Brain microvascular endothelial cell (primary cell): Measurements from ENCODE around the gene SUGP1.
A peak's percentile ranks its signal among the peaks of the same experiment; 100 is the strongest.

Experiments used
- DNase-seq: peaks from one replicate; pipeline ENCODE4 v3.0.0-alpha.2; 2020
- H3K27ac ChIP-seq: fragments of 250-450 bp; sonication (Bioruptor Pico); 2 replicates; pipeline ENCODE4 v1.5.1; 2020; ENCODE audit warnings: mild to moderate bottlenecking, moderate library complexity
- H3K27me3 ChIP-seq: fragments of 250-450 bp; sonication (Bioruptor Pico); replicated peaks from 2 replicates; pipeline ENCODE4 v1.5.1; 2020; ENCODE audit warnings: mild to moderate bottlenecking
- H3K36me3 ChIP-seq: fragments of 250-450 bp; sonication (Bioruptor Pico); replicated peaks from 2 replicates; pipeline ENCODE4 v1.5.1; 2020; ENCODE audit warnings: mild to moderate bottlenecking
- H3K4me3 ChIP-seq: 2 replicates; pipeline ENCODE4 v1.5.1; 2011; ENCODE audit warnings: low read depth, mild to moderate bottlenecking, control low read depth, low read length, moderate library complexity
- in situ Hi-C: cut with HindIII; loops from 2 replicates; pipeline ENCODE4 v1.10.0; 2017; ENCODE audit warnings: low sequenced_read_pairs, low pct_ligation_motif_present
- TF ChIP-seq, protein P1 (sequence below): IDR thresholded peaks from 2 replicates; pipeline ENCODE4 v1.5.1; 2011; ENCODE audit warnings: low read depth, mild to moderate bottlenecking, moderate library complexity, low read length, control low read depth, inconsistent platforms; ENCODE audit errors: missing control alignments

Gene SUGP1

DNA sequence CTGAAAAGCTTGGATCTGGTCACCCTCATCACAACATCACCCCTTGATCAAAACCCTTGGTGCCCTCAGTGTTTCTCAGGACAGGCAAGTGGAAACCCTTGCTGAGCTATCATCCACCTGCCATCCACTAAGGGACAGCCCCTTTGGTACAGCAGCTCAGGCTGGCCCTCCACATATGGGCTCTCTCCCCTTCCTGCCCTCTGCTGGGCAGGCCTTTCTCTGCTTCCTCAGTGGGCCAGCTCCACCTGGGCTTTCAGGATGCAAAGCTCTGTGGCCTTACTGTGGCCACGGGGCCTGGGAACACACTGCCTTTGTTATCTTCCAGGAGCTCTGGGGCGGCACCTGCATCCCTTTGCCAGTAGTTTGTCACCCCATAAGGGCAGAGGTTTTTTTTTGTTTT is 4.9 kb downstream of the SUGP1 start:
- Histone ChIP-seq H3K36me3 (peaks cover 25% of the 10 kb centered on the region), H3K4me3 (no peak overlapping the region), H3K27ac (no peak overlapping the region), H3K27me3 (no peaks in the 10 kb centered on the region)
- in situ Hi-C loops: no loop called here
- no peak for DNase-seq
- TF ChIP-seq, protein P1, sequence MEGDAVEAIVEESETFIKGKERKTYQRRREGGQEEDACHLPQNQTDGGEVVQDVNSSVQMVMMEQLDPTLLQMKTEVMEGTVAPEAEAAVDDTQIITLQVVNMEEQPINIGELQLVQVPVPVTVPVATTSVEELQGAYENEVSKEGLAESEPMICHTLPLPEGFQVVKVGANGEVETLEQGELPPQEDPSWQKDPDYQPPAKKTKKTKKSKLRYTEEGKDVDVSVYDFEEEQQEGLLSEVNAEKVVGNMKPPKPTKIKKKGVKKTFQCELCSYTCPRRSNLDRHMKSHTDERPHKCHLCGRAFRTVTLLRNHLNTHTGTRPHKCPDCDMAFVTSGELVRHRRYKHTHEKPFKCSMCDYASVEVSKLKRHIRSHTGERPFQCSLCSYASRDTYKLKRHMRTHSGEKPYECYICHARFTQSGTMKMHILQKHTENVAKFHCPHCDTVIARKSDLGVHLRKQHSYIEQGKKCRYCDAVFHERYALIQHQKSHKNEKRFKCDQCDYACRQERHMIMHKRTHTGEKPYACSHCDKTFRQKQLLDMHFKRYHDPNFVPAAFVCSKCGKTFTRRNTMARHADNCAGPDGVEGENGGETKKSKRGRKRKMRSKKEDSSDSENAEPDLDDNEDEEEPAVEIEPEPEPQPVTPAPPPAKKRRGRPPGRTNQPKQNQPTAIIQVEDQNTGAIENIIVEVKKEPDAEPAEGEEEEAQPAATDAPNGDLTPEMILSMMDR: peak; percentile 18

DNA sequence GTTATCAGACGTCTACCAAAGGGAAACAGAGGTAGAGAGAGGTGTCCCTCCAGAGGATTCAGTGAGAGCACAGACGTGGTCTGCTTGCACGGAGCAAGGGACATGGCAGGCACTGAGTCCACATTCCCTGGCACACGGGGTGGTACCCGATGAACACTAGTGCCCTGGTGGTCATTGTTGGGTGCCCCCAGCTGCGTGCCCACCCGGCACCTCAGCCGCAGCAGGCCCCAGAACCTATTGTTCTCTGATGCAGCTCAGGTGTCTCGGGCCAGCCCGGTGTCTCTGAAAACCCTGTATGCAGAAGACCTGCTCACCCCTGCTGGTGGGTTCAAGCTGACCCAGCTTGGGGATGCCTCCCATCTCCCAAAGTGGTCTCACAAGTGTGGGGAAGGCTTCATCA is 11.9 kb downstream of the SUGP1 start:
- Histone ChIP-seq H3K27ac (no peak overlapping the region), H3K27me3 (no peaks in the 10 kb centered on the region), H3K4me3 (no peak overlapping the region), H3K36me3 (peaks cover 54% of the 10 kb centered on the region)
- TF ChIP-seq, protein P1: no peak
- in situ Hi-C loops: no loop called here
- DNase-seq: no peak

DNA sequence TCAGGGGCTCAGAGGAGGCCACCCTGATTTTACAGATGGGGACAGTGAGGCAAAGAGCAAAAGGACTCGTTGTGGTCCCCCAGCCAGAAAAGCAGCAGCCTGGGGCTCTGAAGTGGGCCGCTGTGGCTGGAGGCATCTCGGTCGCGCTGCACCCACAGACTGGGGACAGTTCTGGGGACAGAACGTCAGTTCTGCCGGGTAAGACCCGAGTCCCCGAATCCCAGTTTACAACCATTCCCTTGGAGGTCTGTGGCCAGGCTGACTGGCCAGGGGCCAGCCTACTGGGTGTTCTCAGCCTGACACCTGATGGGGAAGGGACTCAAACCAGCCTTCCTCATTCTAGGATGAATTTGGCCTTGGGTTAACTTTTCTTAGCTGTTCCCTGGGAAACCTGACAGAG is 14.1 kb downstream of the SUGP1 start:
- TF ChIP-seq, protein P1: no peak
- no peak overlapping the region for H3K4me3 ChIP-seq
- H3K27me3 ChIP-seq: no peaks in the 10 kb centered on the region
- in situ Hi-C loops: no loop called here
- no peak overlapping the region for H3K27ac ChIP-seq
- peaks cover 66% of the 10 kb centered on the region for H3K36me3 ChIP-seq
- DNase-seq: no peak

DNA sequence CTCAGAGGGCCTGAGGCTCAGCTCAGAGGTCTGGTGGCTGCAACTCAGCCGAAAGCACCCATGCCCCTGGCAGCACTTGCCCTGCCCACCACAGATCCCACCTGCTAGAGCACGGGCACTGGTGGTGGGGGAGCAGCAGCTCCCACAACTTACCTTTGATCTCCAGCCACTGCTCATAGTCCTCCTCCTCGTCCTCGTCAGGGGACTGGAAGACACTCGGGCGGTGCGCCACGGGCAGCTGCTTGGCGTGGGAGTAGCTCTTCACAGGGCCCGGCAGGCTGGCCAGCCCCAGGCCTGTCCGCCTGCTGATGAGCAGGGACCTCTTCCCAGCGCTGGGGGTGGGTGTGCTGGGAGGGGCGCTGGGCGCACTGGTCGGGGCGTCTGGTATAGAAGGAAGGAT is 14.6 kb downstream of the SUGP1 start:
- no peak overlapping the region for H3K4me3 ChIP-seq
- TF ChIP-seq, protein P1: no peak
- in situ Hi-C loops: no loop called here
- no peak for DNase-seq
- no peak overlapping the region for H3K27ac ChIP-seq
- H3K27me3 ChIP-seq: no peaks in the 10 kb centered on the region
- peaks cover 70% of the 10 kb centered on the region for H3K36me3 ChIP-seq

DNA sequence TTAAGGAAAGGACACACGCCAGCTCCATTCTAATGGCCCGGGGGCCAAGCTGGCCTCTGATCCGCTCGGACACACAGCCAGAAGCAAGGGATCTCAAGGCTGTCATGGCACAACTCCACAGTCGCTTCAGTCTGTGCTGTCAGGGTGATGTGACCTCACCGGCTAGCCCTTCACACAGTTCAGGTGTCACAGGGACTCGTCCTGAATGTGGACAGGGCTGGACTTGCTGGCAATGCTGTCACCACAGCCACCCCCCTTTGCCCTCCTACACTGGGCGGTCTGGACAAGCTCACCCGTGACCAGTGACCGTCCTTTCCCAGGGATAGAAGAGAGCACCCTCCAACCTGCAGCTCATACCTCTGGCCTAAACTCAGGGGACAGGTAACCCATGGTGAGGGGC is 15.2 kb downstream of the SUGP1 start:
- no peaks in the 10 kb centered on the region for H3K27me3 ChIP-seq
- peaks cover 71% of the 10 kb centered on the region for H3K36me3 ChIP-seq
- no peak overlapping the region for H3K27ac ChIP-seq
- no peak for DNase-seq
- H3K4me3 ChIP-seq: no peak overlapping the region
- TF ChIP-seq, protein P1: no peak
- in situ Hi-C loops: no loop called here

DNA sequence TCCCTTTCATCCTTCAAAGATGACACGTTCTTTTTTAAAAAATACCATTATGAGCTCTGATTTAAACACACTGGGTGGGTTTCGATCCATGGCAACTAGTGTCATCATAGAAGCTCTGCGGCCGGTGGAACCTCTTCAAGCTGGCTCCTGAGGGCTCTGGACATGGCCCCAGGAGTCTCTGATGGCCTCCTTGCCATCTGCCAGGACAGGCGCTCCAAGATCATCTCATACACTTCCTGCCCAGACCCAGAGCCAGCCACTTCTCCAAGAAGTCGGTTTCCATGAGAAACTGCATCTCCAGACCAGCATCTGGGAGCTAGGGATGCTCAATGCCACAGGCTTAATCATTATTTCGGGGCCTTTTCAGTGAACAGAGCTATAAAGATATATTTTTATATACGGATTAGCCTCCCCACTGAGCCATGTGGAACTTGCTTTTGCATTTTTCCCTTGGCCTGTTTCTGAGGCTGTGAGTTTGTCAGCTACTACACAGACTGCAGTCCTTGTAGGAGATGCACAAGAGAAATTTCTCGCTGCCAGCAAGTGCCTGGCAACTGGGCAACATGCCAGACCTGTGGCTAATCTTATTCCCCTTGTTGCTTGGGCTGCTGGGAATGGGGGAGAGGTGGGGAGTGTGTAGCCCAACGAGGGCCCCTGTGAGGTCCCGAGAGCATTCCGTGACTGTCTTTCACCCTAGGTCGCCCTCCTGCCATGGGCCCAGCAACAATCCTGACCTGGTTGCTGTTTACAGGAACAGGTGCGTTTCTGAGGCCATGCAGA is 15.9 kb downstream of the SUGP1 start:
- no peak overlapping the region for H3K27ac ChIP-seq
- peaks cover 69% of the 10 kb centered on the region for H3K36me3 ChIP-seq
- in situ Hi-C loops: no loop called here
- no peak for DNase-seq
- TF ChIP-seq, protein P1: no peak
- no peaks in the 10 kb centered on the region for H3K27me3 ChIP-seq
- no peak overlapping the region for H3K4me3 ChIP-seq
